ENCODE results near the gene CARD6.
A peak's percentile ranks its signal among the peaks of the same experiment; 100 is the strongest.

Gene CARD6

GRCh38 chr5:40829748-40830533, 11.2 kb upstream of the CARD6 start:
- DNase-seq (ENCODE audit: low spot score), result no peak
- ChIA-PET CTCF (interaction anchor here (0.9 kb wide), 1 partner anchor 32 kb away, joined by 3 read pairs; no protein-coding TSS in a partner anchor), POLR2A (ENCODE audit: low non-redundant PET) (interaction anchor here (0.6 to 0.7 kb wide), 2 partner anchors 10 to 68 kb away, joined by 4 to 5 read pairs; no protein-coding TSS in a partner anchor)
- peak overlapping the region; percentile 56 for H3K27ac ChIP-seq
- no peak for TF ChIP-seq CTCF (conservative IDR thresholded peaks at IDR 0.05; ENCODE audit: low read depth)

GRCh38 chr5:40831346-40832210, 9.6 kb upstream of the CARD6 start:
- no peak for DNase-seq (ENCODE audit: low spot score)
- ChIA-PET CTCF (no interaction called here), POLR2A (ENCODE audit: low non-redundant PET) (interaction anchor here (1.2 kb wide), 1 partner anchor 8 kb away, joined by 3 read pairs; no protein-coding TSS in a partner anchor)
- no peak for TF ChIP-seq CTCF (conservative IDR thresholded peaks at IDR 0.05; ENCODE audit: low read depth)
- no peak overlapping the region for H3K27ac ChIP-seq

- TF ChIP-seq CTCF (conservative IDR thresholded peaks at IDR 0.05; ENCODE audit: low read depth), result no peak
- no peak overlapping the region for H3K27ac ChIP-seq
- no peak for DNase-seq (ENCODE audit: low spot score)
- ChIA-PET CTCF (no interaction called here), POLR2A (ENCODE audit: low non-redundant PET) (interaction anchor here (0.5 to 1.2 kb wide), 2 partner anchors 9 to 805 kb away, joined by 3 read pairs; no protein-coding TSS in a partner anchor)
Observed at GRCh38 chr5:40832345-40832744, 8.8 kb upstream of the CARD6 start.

GRCh38 chr5:40833712-40834229, 7.4 kb upstream of the CARD6 start:
- no peak for DNase-seq (ENCODE audit: low spot score)
- no peak for TF ChIP-seq CTCF (conservative IDR thresholded peaks at IDR 0.05; ENCODE audit: low read depth)
- H3K27ac ChIP-seq, result peak overlapping the region; percentile 98
- CTCF ChIA-PET, result no interaction called here
- POLR2A ChIA-PET (ENCODE audit: low non-redundant PET), result no interaction called here

- no peak for TF ChIP-seq CTCF (conservative IDR thresholded peaks at IDR 0.05; ENCODE audit: low read depth)
- no peak for DNase-seq (ENCODE audit: low spot score)
- ChIA-PET CTCF (no interaction called here), POLR2A (ENCODE audit: low non-redundant PET) (no interaction called here)
- H3K27ac ChIP-seq, result peak overlapping the region; percentile 98
Observed at GRCh38 chr5:40834391-40834848, 6.7 kb upstream of the CARD6 start.

All from RWPE1 (cell line).